Nephron (organoid): ENCODE data around the gene HS6ST2.
A peak's percentile ranks its signal among the peaks of the same experiment; 100 is the strongest.

ENCODE experiments used
- H3K27ac Mint-ChIP-seq, 3 experiments: 2 replicates each; pipeline ENCODE4 v1.8.0; 2020; ENCODE audit warnings: mixed read lengths in 3 of 3, mild to moderate bottlenecking in 2 of 3, moderate library complexity in 1 of 3
- H3K27me3 Mint-ChIP-seq: 2 replicates; pipeline ENCODE4 v1.8.0; 2021; ENCODE audit warnings: low read depth, mild to moderate bottlenecking, moderate library complexity, mixed read lengths
- H3K36me3 Mint-ChIP-seq: 2 replicates; pipeline ENCODE4 v1.8.0; 2020; ENCODE audit warnings: low read depth, mixed read lengths
- H3K4me1 Mint-ChIP-seq: 2 replicates; pipeline ENCODE4 v1.8.0; 2020; ENCODE audit warnings: mixed read lengths
- H3K4me3 Mint-ChIP-seq, 3 experiments: 2 replicates each; pipeline ENCODE4 v1.8.0; 2020; ENCODE audit warnings: mild to moderate bottlenecking in 3 of 3, mixed read lengths in 3 of 3, moderate library complexity in 2 of 3
- H3K9me3 Mint-ChIP-seq: 2 replicates; pipeline ENCODE4 v1.8.0; 2020; ENCODE audit warnings: mixed read lengths
- TF ChIP-seq, protein P1 (sequence below), 3 experiments: fragments of 200-600 bp; sonication (generic); IDR thresholded peaks; one replicate each; pipeline ENCODE4 v1.5.0; 2021; ENCODE audit warnings: antibody characterized with exemption in 3 of 3; ENCODE audit not compliant: unreplicated experiment in 3 of 3

The HS6ST2 gene

GRCh38 chrX:132837967-132838366 lies 120.5 kb downstream of the HS6ST2 start:
- Mint-ChIP-seq H3K27me3 (no peaks in the 10 kb centered on the region), H3K9me3 (no peaks in the 10 kb centered on the region), H3K4me3 (peak overlapping the region in 1 of 3 experiments; percentile 20), H3K27ac (peak overlapping the region; percentile 37 to 94 (median 90)), H3K4me1 (peaks cover 81% of the 10 kb centered on the region), H3K36me3 (no peaks in the 10 kb centered on the region)
- TF ChIP-seq, protein P1, sequence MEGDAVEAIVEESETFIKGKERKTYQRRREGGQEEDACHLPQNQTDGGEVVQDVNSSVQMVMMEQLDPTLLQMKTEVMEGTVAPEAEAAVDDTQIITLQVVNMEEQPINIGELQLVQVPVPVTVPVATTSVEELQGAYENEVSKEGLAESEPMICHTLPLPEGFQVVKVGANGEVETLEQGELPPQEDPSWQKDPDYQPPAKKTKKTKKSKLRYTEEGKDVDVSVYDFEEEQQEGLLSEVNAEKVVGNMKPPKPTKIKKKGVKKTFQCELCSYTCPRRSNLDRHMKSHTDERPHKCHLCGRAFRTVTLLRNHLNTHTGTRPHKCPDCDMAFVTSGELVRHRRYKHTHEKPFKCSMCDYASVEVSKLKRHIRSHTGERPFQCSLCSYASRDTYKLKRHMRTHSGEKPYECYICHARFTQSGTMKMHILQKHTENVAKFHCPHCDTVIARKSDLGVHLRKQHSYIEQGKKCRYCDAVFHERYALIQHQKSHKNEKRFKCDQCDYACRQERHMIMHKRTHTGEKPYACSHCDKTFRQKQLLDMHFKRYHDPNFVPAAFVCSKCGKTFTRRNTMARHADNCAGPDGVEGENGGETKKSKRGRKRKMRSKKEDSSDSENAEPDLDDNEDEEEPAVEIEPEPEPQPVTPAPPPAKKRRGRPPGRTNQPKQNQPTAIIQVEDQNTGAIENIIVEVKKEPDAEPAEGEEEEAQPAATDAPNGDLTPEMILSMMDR (IDR thresholded peaks at IDR 0.05; ENCODE audit: unreplicated experiment in 3 of 3), result no peak

DNA sequence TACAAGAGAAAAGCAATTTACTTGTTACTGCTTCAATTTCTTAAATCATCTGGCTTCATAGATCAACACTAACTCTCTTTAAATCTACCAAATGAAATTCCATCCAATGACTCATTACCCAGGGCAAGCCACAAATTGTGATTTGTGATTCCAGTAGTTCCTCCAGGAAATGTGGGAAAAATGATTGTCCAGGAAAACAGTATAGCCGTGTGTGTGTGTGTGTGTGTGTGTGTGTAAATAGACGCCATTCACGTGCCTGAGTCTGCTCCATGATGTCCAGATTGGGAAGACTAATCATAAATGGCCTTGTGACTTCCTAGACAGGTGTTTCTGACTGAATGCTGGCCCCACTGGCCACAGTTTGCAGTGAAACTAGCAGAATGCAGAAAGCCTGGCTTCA lies 121.3 kb downstream of the HS6ST2 start:
- Mint-ChIP-seq H3K4me1 (peaks cover 77% of the 10 kb centered on the region), H3K27ac (peak overlapping the region; percentile 76 to 94 (median 90)), H3K36me3 (no peaks in the 10 kb centered on the region), H3K9me3 (no peaks in the 10 kb centered on the region), H3K27me3 (no peaks in the 10 kb centered on the region), H3K4me3 (peak overlapping the region in 1 of 3 experiments; percentile 10)
- TF ChIP-seq, protein P1 (IDR thresholded peaks at IDR 0.05; ENCODE audit: unreplicated experiment in 3 of 3), result no peak

DNA sequence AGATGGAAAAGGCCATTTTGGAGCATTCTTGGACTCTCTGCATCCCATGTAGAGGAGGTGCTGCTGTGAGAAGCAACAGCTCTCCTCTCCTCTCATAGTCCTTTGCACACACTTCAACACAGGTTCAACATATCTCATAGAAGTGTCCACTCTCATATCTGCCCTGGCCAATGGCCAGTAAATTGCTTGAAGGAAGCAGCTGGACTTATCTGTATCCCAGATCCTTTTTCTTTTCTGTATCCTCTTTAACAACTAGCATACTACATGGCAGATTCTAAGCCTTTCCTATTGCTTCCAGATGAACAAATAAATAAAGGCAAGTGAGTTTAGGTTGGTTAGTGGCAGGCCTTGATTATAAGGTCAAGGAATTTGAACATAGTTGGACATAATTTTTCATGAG lies 122.0 kb downstream of the HS6ST2 start:
- Mint-ChIP-seq H3K9me3 (no peaks in the 10 kb centered on the region), H3K36me3 (no peaks in the 10 kb centered on the region), H3K27ac (peak overlapping the region; percentile 76 to 94 (median 90)), H3K4me3 (peak overlapping the region in 1 of 3 experiments; percentile 13), H3K4me1 (peaks cover 77% of the 10 kb centered on the region), H3K27me3 (no peaks in the 10 kb centered on the region)
- TF ChIP-seq, protein P1 (IDR thresholded peaks at IDR 0.05; ENCODE audit: unreplicated experiment in 3 of 3), result no peak

GRCh38 chrX:132834741-132835140 lies 123.7 kb downstream of the HS6ST2 start:
- Mint-ChIP-seq H3K27ac (peak overlapping the region in 2 of 3 experiments; percentile 14 to 94), H3K4me3 (no peak overlapping the region), H3K4me1 (peaks cover 89% of the 10 kb centered on the region), H3K27me3 (no peaks in the 10 kb centered on the region), H3K9me3 (no peaks in the 10 kb centered on the region), H3K36me3 (no peaks in the 10 kb centered on the region)
- TF ChIP-seq, protein P1 (IDR thresholded peaks at IDR 0.05; ENCODE audit: unreplicated experiment in 3 of 3), result no peak

DNA sequence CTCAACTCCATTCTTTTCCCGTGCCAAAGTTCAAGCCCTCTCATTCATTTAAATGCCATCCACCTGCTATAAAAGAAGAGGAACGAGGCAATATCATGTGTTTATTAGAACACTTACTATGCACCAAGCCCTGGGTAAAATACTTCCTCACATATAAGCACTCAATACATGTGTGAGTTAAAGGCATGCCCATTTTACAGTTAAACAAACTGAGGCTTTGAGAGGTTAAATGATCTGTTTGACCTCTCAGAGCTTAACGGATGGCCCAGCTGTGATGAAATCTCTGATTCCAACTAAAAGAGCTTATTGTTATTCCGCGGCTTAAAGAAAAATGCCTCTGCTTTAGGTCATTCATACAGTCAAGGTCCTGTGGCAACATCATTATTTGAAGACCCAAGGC lies 124.3 kb downstream of the HS6ST2 start:
- H3K36me3 Mint-ChIP-seq, result no peaks in the 10 kb centered on the region
- H3K4me3 Mint-ChIP-seq, result no peak overlapping the region
- H3K27ac Mint-ChIP-seq, result peak overlapping the region in 2 of 3 experiments; percentile 14 to 94
- no peaks in the 10 kb centered on the region for H3K27me3 Mint-ChIP-seq
- H3K4me1 Mint-ChIP-seq, result peaks cover 91% of the 10 kb centered on the region
- TF ChIP-seq, protein P1 (IDR thresholded peaks at IDR 0.05; ENCODE audit: unreplicated experiment in 3 of 3), result no peak
- no peaks in the 10 kb centered on the region for H3K9me3 Mint-ChIP-seq

DNA sequence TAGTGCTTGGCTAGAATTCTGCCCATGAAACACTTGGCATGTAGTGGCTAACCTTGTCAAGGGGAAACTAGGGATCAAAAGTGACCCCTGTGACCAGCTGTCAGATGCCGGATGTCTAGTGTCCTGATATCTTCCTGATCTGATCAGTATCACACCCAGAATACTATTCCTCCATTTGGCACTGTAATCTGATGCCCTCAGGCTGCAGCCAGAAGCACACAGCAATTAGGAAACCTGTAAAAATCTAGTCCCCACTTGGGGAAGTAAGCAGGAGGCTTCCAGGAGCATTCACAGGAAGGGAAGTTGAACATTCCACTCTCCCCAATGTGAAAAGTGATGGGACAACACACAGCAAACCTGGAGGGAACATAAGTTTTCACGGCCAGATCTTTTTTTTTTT lies 125.1 kb downstream of the HS6ST2 start:
- Mint-ChIP-seq H3K27me3 (no peaks in the 10 kb centered on the region), H3K4me3 (peak overlapping the region in 1 of 3 experiments; percentile 24), H3K36me3 (no peaks in the 10 kb centered on the region), H3K4me1 (peaks cover 84% of the 10 kb centered on the region), H3K9me3 (no peaks in the 10 kb centered on the region), H3K27ac (peak overlapping the region in 2 of 3 experiments; percentile 41 to 94)
- TF ChIP-seq, protein P1 (IDR thresholded peaks at IDR 0.05; ENCODE audit: unreplicated experiment in 3 of 3), result no peak
